ENCODE data around the gene KRT77. TPM values are rescaled to one million over a fixed set of nuclear protein-coding genes. Genes with fewer than 3 reads are reported as not detected.

KRT77 gene
- total RNA-seq, 4 donors from 2014 or later: not detected

DNA sequence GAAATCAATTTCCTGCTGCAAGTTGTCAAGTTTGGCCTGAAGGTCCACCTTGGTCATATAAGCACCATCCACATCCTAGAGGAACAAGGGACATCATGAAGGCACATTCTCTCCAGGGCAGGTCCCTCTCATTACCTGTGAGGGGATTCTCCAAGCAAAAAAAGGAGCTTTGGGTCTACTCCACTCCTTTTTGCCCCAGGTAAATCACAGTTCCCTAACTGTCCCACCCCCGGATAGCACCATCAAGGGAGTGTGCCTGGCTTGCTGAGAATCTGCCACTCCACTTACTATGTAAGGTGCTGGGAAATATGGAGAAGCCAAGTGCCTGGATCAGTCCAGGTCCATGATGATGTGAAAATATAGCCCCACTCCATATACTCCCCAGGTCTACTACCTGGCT is 25.7 kb downstream of the KRT77 start:
- in situ Hi-C loops (cut with MboI; ENCODE audit: low pct_ligation_motif_present in 1 of 4, low pct_unique_long_range_greater_than_20kb in 1 of 4, low sequenced_read_pairs in 3 of 4) (no loop called here), intact Hi-C loops (cut with DNase I; ENCODE audit: low total_unique reads) (no loop called here)
- no peaks in the 10 kb centered on the region for H3K36me3 ChIP-seq
- H3K27me3 ChIP-seq: peaks cover 3% of the 10 kb centered on the region
- no peaks in the 10 kb centered on the region for H3K4me1 ChIP-seq
- H3K9me3 ChIP-seq: no peaks in the 10 kb centered on the region
- no peak for DNase-seq
- no peak overlapping the region for H3K4me3 ChIP-seq
- WGBS, 2 donors (ENCODE audit: low coverage in 1 of 2): 74% methylated on average over 1 of the region's 1 CpG; no CpG with 5 or more reads in 1 of the 2 donors
- TF ChIP-seq, protein P1, sequence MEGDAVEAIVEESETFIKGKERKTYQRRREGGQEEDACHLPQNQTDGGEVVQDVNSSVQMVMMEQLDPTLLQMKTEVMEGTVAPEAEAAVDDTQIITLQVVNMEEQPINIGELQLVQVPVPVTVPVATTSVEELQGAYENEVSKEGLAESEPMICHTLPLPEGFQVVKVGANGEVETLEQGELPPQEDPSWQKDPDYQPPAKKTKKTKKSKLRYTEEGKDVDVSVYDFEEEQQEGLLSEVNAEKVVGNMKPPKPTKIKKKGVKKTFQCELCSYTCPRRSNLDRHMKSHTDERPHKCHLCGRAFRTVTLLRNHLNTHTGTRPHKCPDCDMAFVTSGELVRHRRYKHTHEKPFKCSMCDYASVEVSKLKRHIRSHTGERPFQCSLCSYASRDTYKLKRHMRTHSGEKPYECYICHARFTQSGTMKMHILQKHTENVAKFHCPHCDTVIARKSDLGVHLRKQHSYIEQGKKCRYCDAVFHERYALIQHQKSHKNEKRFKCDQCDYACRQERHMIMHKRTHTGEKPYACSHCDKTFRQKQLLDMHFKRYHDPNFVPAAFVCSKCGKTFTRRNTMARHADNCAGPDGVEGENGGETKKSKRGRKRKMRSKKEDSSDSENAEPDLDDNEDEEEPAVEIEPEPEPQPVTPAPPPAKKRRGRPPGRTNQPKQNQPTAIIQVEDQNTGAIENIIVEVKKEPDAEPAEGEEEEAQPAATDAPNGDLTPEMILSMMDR (IDR thresholded peaks at IDR 0.05): no peak
- TF ChIP-seq POLR2A (IDR thresholded peaks at IDR 0.05) (no peak), POLR2AphosphoS5 (IDR thresholded peaks at IDR 0.05) (no peak), EP300 (IDR thresholded peaks at IDR 0.05; ENCODE audit: low read depth) (no peak)
- no peak overlapping the region for H3K27ac ChIP-seq

DNA sequence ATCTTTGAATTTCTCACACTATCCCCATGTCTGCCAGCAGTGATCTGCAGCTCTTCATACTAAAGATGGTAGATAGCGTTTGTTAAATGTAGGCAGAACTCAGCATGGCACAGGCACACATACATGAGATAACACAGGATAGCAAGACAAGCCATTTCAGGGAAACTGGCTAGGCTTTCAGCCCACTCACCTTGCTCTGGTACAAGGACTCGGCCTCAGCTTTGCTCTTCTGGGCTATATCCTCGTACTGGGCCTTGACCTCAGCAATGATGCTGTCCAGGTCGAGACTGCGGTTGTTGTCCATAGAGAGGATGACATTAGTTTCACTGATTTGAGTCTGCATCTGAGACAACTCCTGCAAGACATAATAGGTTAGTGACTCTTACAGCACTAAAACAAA is 26.2 kb downstream of the KRT77 start:
- in situ Hi-C loops (cut with MboI; ENCODE audit: low pct_ligation_motif_present in 1 of 4, low pct_unique_long_range_greater_than_20kb in 1 of 4, low sequenced_read_pairs in 3 of 4) (no loop called here), intact Hi-C loops (cut with DNase I; ENCODE audit: low total_unique reads) (no loop called here)
- no peak overlapping the region for H3K4me3 ChIP-seq
- no peaks in the 10 kb centered on the region for H3K9me3 ChIP-seq
- no peaks in the 10 kb centered on the region for H3K36me3 ChIP-seq
- H3K4me1 ChIP-seq: no peaks in the 10 kb centered on the region
- no peak overlapping the region for H3K27ac ChIP-seq
- 80 to 88% methylated on average over 5 of the region's 5 CpGs for WGBS, 2 donors (ENCODE audit: low coverage in 1 of 2)
- H3K27me3 ChIP-seq: peaks cover 3% of the 10 kb centered on the region
- TF ChIP-seq POLR2A (IDR thresholded peaks at IDR 0.05): no peak
- no peak for TF ChIP-seq EP300 (IDR thresholded peaks at IDR 0.05; ENCODE audit: low read depth)
- TF ChIP-seq, protein P1 (IDR thresholded peaks at IDR 0.05): no peak
- no peak for TF ChIP-seq POLR2AphosphoS5 (IDR thresholded peaks at IDR 0.05)
- no peak for DNase-seq

DNA sequence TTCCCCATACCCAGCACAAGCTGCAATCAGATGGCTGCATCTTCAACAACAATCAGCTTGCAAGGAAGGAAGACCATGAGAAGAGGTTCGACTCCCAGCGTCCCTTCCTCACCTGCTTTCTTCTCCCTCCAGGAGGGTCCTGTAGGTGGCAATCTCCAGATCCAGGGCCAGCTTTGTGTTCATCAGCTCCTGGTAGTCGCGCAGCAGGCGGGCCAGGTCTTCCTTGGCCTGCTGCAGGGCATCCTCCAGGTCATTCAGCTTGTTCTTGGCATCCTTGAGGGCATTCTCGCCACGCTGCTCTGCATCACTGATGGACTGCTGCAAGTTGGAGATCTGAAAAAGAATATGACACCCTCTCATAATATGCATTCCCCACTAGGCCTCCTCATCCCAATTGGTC is 27.2 kb downstream of the KRT77 start:
- TF ChIP-seq EP300 (IDR thresholded peaks at IDR 0.05; ENCODE audit: low read depth) (no peak), POLR2AphosphoS5 (IDR thresholded peaks at IDR 0.05) (no peak), POLR2A (IDR thresholded peaks at IDR 0.05) (no peak)
- TF ChIP-seq, protein P1 (IDR thresholded peaks at IDR 0.05): no peak
- peaks cover 3% of the 10 kb centered on the region for H3K27me3 ChIP-seq
- no peak overlapping the region for H3K27ac ChIP-seq
- H3K4me3 ChIP-seq: no peak overlapping the region
- intact Hi-C loops (cut with DNase I; ENCODE audit: low total_unique reads): no loop called here
- no peak for DNase-seq
- no peaks in the 10 kb centered on the region for H3K9me3 ChIP-seq
- H3K36me3 ChIP-seq: no peaks in the 10 kb centered on the region
- 76 to 85% methylated on average over 4 to 7 of the region's 7 CpGs for WGBS, 2 donors (ENCODE audit: low coverage in 1 of 2)
- in situ Hi-C loops (cut with MboI; ENCODE audit: low pct_ligation_motif_present in 1 of 4, low pct_unique_long_range_greater_than_20kb in 1 of 4, low sequenced_read_pairs in 3 of 4): no loop called here
- H3K4me1 ChIP-seq: no peaks in the 10 kb centered on the region

DNA sequence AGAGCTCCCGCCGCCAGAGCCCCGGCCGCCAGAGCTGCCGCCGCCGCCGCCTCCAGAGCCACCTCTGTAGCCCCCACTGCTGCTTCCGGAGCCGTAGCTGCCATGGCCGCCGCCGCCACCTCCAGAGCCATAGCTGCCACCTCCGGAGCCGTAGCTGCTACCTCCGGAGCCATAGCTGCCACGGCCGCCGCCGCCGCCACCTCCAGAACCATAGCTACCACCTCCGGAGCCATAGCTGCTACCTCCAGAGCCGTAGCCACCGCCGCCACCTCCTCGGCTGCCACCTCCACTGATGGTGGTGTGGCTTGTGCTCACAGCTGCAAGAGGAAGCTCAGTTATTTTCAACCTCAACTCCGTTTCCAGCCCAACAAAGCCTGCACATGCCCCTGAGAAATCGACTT is 28.0 kb downstream of the KRT77 start:
- Histone ChIP-seq H3K36me3 (no peaks in the 10 kb centered on the region), H3K4me3 (no peak overlapping the region), H3K9me3 (no peaks in the 10 kb centered on the region), H3K27ac (no peak overlapping the region), H3K27me3 (peaks cover 3% of the 10 kb centered on the region), H3K4me1 (no peaks in the 10 kb centered on the region)
- no peak for TF ChIP-seq POLR2AphosphoS5 (IDR thresholded peaks at IDR 0.05)
- TF ChIP-seq POLR2A (IDR thresholded peaks at IDR 0.05): no peak
- TF ChIP-seq, protein P1 (IDR thresholded peaks at IDR 0.05): no peak
- no peak for TF ChIP-seq EP300 (IDR thresholded peaks at IDR 0.05; ENCODE audit: low read depth)
- intact Hi-C loops (cut with DNase I; ENCODE audit: low total_unique reads): no loop called here
- no peak for DNase-seq
- WGBS, 2 donors (ENCODE audit: low coverage in 1 of 2): 97% methylated on average over 28 of the region's 28 CpGs; no CpG with 5 or more reads in 1 of the 2 donors
- in situ Hi-C loops (cut with MboI; ENCODE audit: low pct_ligation_motif_present in 1 of 4, low pct_unique_long_range_greater_than_20kb in 1 of 4, low sequenced_read_pairs in 3 of 4): no loop called here

Data from transverse colon (tissue), 4 donors.